ENCODE measurements around the gene ZDHHC14.

ZDHHC14 gene

GRCh38 chr6:157491571-157492232, 110.7 kb downstream of the ZDHHC14 start:
- no peak for DNase-seq (ENCODE audit: low spot score)

- DNase-seq (ENCODE audit: low spot score), result no peak
Observed at GRCh38 chr6:157492249-157492648, 111.3 kb downstream of the ZDHHC14 start.

GRCh38 chr6:157492741-157493140, 111.8 kb downstream of the ZDHHC14 start:
- DNase-seq (ENCODE audit: low spot score), result no peak

- no peak for DNase-seq (ENCODE audit: low spot score)
Observed at GRCh38 chr6:157493173-157493572, 112.2 kb downstream of the ZDHHC14 start.

GRCh38 chr6:157493576-157493975, 112.6 kb downstream of the ZDHHC14 start:
- no peak for DNase-seq (ENCODE audit: low spot score)

- no peak for DNase-seq (ENCODE audit: low spot score)
Observed at GRCh38 chr6:157494132-157494710, 113.2 kb downstream of the ZDHHC14 start.

- DNase-seq (ENCODE audit: low spot score), result no peak
Observed at GRCh38 chr6:157496534-157497095, 115.6 kb downstream of the ZDHHC14 start.

GRCh38 chr6:157497579-157497978, 116.6 kb downstream of the ZDHHC14 start:
- DNase-seq (ENCODE audit: low spot score), result no peak

GRCh38 chr6:157498817-157499216, 117.8 kb downstream of the ZDHHC14 start:
- DNase-seq (ENCODE audit: low spot score), result no peak

GRCh38 chr6:157500022-157500421, 119.0 kb downstream of the ZDHHC14 start:
- DNase-seq (ENCODE audit: low spot score), result no peak

GRCh38 chr6:157503018-157503747, 122.2 kb downstream of the ZDHHC14 start:
- DNase-seq (ENCODE audit: low spot score), result no peak

GRCh38 chr6:157505912-157506491, 125.0 kb downstream of the ZDHHC14 start:
- no peak for DNase-seq (ENCODE audit: low spot score)

- DNase-seq (ENCODE audit: low spot score), result no peak
Observed at GRCh38 chr6:157510323-157511188, 129.6 kb downstream of the ZDHHC14 start.

GRCh38 chr6:157511682-157512381, 130.8 kb downstream of the ZDHHC14 start:
- no peak for DNase-seq (ENCODE audit: low spot score)

GRCh38 chr6:157512382-157512682, 131.3 kb downstream of the ZDHHC14 start:
- DNase-seq (ENCODE audit: low spot score), result no peak

GRCh38 chr6:157513004-157513603, 132.1 kb downstream of the ZDHHC14 start:
- no peak for DNase-seq (ENCODE audit: low spot score)

- no peak for DNase-seq (ENCODE audit: low spot score)
Observed at GRCh38 chr6:157513619-157514485, 132.9 kb downstream of the ZDHHC14 start.

GRCh38 chr6:157514659-157515496, 133.9 kb downstream of the ZDHHC14 start:
- no peak for DNase-seq (ENCODE audit: low spot score)

Data from D341Med (cell line).